GM23338 (cell line): ENCODE results near the gene FBXW7. TPM values are rescaled to one million over a fixed set of nuclear protein-coding genes. Genes with fewer than 3 reads are reported as not detected.

Source experiments
- ATAC-seq: fragments of 200-7000 bp; cut with Tn5 transposase; 3 replicates; pipeline ENCODE4 v1.9.1; 2020
- DNase-seq: peaks from one replicate; pipeline ENCODE4 v3.0.0-alpha.2; 2015; ENCODE audit warnings: low spot score
- H2AFZ ChIP-seq: fragments of 200-600 bp; sonication (generic); 2 replicates; pipeline ENCODE4 v1.8.0; 2016; ENCODE audit warnings: antibody characterized with exemption, mild to moderate bottlenecking, moderate library complexity
- H3F3A ChIP-seq: fragments of 200-600 bp; sonication (generic); replicated peaks from 2 replicates; pipeline ENCODE4 v1.8.0; 2017; ENCODE audit warnings: antibody characterized with exemption, mixed run types, low read depth
- H3K27ac ChIP-seq: fragments of 200-600 bp; sonication (generic); 2 replicates; pipeline ENCODE4 v1.6.1; 2016; ENCODE audit warnings: low read depth
- H3K27me3 ChIP-seq: fragments of 200-600 bp; sonication (generic); 2 replicates; pipeline ENCODE4 v1.8.0; 2016; ENCODE audit warnings: mild to moderate bottlenecking, mixed run types, moderate library complexity; ENCODE audit not compliant: insufficient read depth
- H3K36me3 ChIP-seq: fragments of 200-600 bp; sonication (generic); 2 replicates; pipeline ENCODE4 v1.8.0; 2016; ENCODE audit warnings: mild to moderate bottlenecking; ENCODE audit not compliant: insufficient read depth
- H3K4me1 ChIP-seq: fragments of 200-600 bp; sonication (generic); 2 replicates; pipeline ENCODE4 v1.8.0; 2016; ENCODE audit warnings: mild to moderate bottlenecking, moderate library complexity; ENCODE audit not compliant: insufficient read depth
- H3K4me2 ChIP-seq: fragments of 200-600 bp; sonication (generic); 2 replicates; pipeline ENCODE4 v1.7.1; 2017; ENCODE audit warnings: mixed run types
- H3K4me3 ChIP-seq: fragments of 200-600 bp; sonication (generic); 2 replicates; pipeline ENCODE4 v1.6.1; 2016; ENCODE audit warnings: mixed run types
- H3K79me2 ChIP-seq: fragments of 200-600 bp; sonication (generic); replicated peaks from 2 replicates; pipeline ENCODE4 v1.8.0; 2017; ENCODE audit warnings: mild to moderate bottlenecking; ENCODE audit not compliant: insufficient read depth
- H3K9me2 ChIP-seq: fragments of 200-600 bp; sonication (generic); 2 replicates; pipeline ENCODE4 v1.8.0; 2017; ENCODE audit not compliant: insufficient read depth
- H4K20me1 ChIP-seq: fragments of 200-600 bp; sonication (generic); replicated peaks from 2 replicates; pipeline ENCODE4 v1.8.0; 2017; ENCODE audit warnings: mild to moderate bottlenecking; ENCODE audit not compliant: insufficient read depth
- H3K27ac Mint-ChIP-seq: 2 replicates; pipeline ENCODE4 v1.8.0; 2020; ENCODE audit warnings: inconsistent platforms, mild to moderate bottlenecking, moderate library complexity, mixed read lengths
- H3K27me3 Mint-ChIP-seq: 3 replicates; pipeline ENCODE4 v1.8.0; 2022; ENCODE audit warnings: low read depth, mild to moderate bottlenecking, moderate library complexity, mixed read lengths, inconsistent platforms; ENCODE audit not compliant: insufficient read depth, poor library complexity
- H3K36me3 Mint-ChIP-seq: 3 replicates; pipeline ENCODE4 v1.8.0; 2021; ENCODE audit warnings: low read depth, mild to moderate bottlenecking, inconsistent platforms, moderate library complexity, mixed read lengths
- H3K4me1 Mint-ChIP-seq: 3 replicates; pipeline ENCODE4 v1.8.0; 2020; ENCODE audit warnings: mild to moderate bottlenecking, inconsistent platforms, mixed read lengths
- H3K4me3 Mint-ChIP-seq: 3 replicates; pipeline ENCODE4 v1.8.0; 2021; ENCODE audit warnings: moderate library complexity, mild to moderate bottlenecking, inconsistent platforms, mixed read lengths
- H3K9me3 Mint-ChIP-seq: 3 replicates; pipeline ENCODE4 v1.8.0; 2020; ENCODE audit warnings: moderate library complexity, mild to moderate bottlenecking, inconsistent platforms, mixed read lengths
- CREB1 ChIP-seq: fragments of 250-450 bp; sonication (Bioruptor Pico); IDR thresholded peaks from 2 replicates; pipeline ENCODE4 v1.5.0; 2020; ENCODE audit warnings: low read depth, mild to moderate bottlenecking, moderate library complexity
- EZH2 ChIP-seq: fragments of 200-600 bp; sonication (generic); IDR thresholded peaks from one replicate; pipeline ENCODE4 v1.8.0; 2017; ENCODE audit warnings: antibody characterized with exemption, mild to moderate bottlenecking, low read depth; ENCODE audit not compliant: unreplicated experiment
- EZH2phosphoT487 ChIP-seq: fragments of 200-600 bp; sonication (generic); IDR thresholded peaks from one replicate; pipeline ENCODE4 v1.8.1; 2018; ENCODE audit warnings: antibody characterized with exemption; ENCODE audit not compliant: unreplicated experiment
- JUNB ChIP-seq: IDR thresholded peaks from one replicate; pipeline ENCODE4 v1.6.1; 2016; ENCODE audit warnings: antibody characterized with exemption; ENCODE audit not compliant: unreplicated experiment
- NANOG ChIP-seq: IDR thresholded peaks from 2 replicates; pipeline ENCODE4 v1.6.1; 2016; ENCODE audit warnings: antibody characterized with exemption, borderline replicate concordance
- POLR2AphosphoS5 ChIP-seq: IDR thresholded peaks from 2 replicates; pipeline ENCODE4 v1.6.1; 2016; ENCODE audit warnings: antibody characterized with exemption, low read depth
- STAT1 ChIP-seq: IDR thresholded peaks from one replicate; pipeline ENCODE4 v1.6.1; 2016; ENCODE audit warnings: antibody characterized with exemption; ENCODE audit not compliant: unreplicated experiment
- ZNF114 ChIP-seq: fragments of 250-450 bp; sonication (Bioruptor Pico); IDR thresholded peaks from 2 replicates; pipeline ENCODE4 v1.5.0; 2020; ENCODE audit warnings: mild to moderate bottlenecking, moderate library complexity
- ZNF331 ChIP-seq: fragments of 250-450 bp; sonication (Bioruptor Pico); IDR thresholded peaks from 2 replicates; pipeline ENCODE4 v1.5.0; 2020; ENCODE audit warnings: low read depth, mild to moderate bottlenecking, moderate library complexity
- polyA plus RNA-seq: library from polyadenylated mRNA; unstranded; fragments of >200 nt; fragmentation: Nextera tagmentation; extraction: Ambion mirVana; gene quantifications from 2 replicates; pipeline ENCODE4 v1.2.1, GENCODE V29; 2016
- total RNA-seq: library from RNA; depleted of rRNA; stranded (reverse); fragments of >200 nt; shearing (Covaris generic); gene quantifications from 2 replicates; pipeline ENCODE4 v1.2.3, GENCODE V29; 2014
- TF ChIP-seq, protein P1 (sequence below): fragments of 250-450 bp; sonication (Bioruptor Pico); IDR thresholded peaks from 2 replicates; pipeline ENCODE4 v1.5.0; 2020; ENCODE audit warnings: mild to moderate bottlenecking, moderate library complexity
- TF ChIP-seq, protein P2 (sequence below), 2 experiments: fragments of 200-600 bp in 1 of 2; sonication (generic) in 1 of 2; conservative IDR thresholded peaks; 2 replicates each; pipeline versions ENCODE4 v1.5.1 to v1.6.1; 2016 to 2017; ENCODE audit warnings: antibody characterized with exemption in 2 of 2, low read depth in 2 of 2, mild to moderate bottlenecking in 2 of 2, moderate library complexity in 1 of 2
- TF ChIP-seq, protein P3 (sequence below): IDR thresholded peaks from one replicate; pipeline ENCODE4 v1.6.1; 2018; ENCODE audit warnings: antibody characterized with exemption; ENCODE audit not compliant: unreplicated experiment
- TF ChIP-seq, protein P4 (sequence below): IDR thresholded peaks from 2 replicates; pipeline ENCODE4 v1.6.1; 2016; ENCODE audit warnings: antibody characterized with exemption

FBXW7 gene
- total and polyA plus RNA-seq, 2 experiments from 2014 or later = 25.8 to 34.7 TPM

GRCh38 chr4:152571296-152571695, 35.4 kb upstream of the FBXW7 start:
- Mint-ChIP-seq H3K4me1 (peaks cover 6% of the 10 kb centered on the region; the same call in 1 of the 3 replicates), H3K36me3 (no peaks in the 10 kb centered on the region), H3K27me3 (no peaks in the 10 kb centered on the region), H3K9me3 (no peaks in the 10 kb centered on the region), H3K4me3 (no peak overlapping the region), H3K27ac (no peak overlapping the region)
- Histone ChIP-seq H2AFZ (no peak overlapping the region), H3K4me2 (no peak overlapping the region), H3K9me2 (no peaks in the 10 kb centered on the region; the same call in 1 of the 2 replicates), H3K27ac (no peak overlapping the region), H3K27me3 (no peaks in the 10 kb centered on the region), H3K4me3 (no peak overlapping the region), H3K36me3 (no peaks in the 10 kb centered on the region), H3K79me2 (no peaks in the 10 kb centered on the region), H4K20me1 (no peaks in the 10 kb centered on the region), H3F3A (no peaks in the 10 kb centered on the region), H3K4me1 (no peaks in the 10 kb centered on the region)
- ATAC-seq (no peak), DNase-seq (no peak)
- TF ChIP-seq CREB1 (CRISPR knock-in tag) (no peak), POLR2AphosphoS5 (no peak), JUNB (no peak), EZH2phosphoT487 (no peak), STAT1 (no peak), NANOG (no peak), ZNF114 (CRISPR knock-in tag) (no peak), ZNF331 (CRISPR knock-in tag) (no peak), EZH2 (no peak)
- TF ChIP-seq, protein P1, sequence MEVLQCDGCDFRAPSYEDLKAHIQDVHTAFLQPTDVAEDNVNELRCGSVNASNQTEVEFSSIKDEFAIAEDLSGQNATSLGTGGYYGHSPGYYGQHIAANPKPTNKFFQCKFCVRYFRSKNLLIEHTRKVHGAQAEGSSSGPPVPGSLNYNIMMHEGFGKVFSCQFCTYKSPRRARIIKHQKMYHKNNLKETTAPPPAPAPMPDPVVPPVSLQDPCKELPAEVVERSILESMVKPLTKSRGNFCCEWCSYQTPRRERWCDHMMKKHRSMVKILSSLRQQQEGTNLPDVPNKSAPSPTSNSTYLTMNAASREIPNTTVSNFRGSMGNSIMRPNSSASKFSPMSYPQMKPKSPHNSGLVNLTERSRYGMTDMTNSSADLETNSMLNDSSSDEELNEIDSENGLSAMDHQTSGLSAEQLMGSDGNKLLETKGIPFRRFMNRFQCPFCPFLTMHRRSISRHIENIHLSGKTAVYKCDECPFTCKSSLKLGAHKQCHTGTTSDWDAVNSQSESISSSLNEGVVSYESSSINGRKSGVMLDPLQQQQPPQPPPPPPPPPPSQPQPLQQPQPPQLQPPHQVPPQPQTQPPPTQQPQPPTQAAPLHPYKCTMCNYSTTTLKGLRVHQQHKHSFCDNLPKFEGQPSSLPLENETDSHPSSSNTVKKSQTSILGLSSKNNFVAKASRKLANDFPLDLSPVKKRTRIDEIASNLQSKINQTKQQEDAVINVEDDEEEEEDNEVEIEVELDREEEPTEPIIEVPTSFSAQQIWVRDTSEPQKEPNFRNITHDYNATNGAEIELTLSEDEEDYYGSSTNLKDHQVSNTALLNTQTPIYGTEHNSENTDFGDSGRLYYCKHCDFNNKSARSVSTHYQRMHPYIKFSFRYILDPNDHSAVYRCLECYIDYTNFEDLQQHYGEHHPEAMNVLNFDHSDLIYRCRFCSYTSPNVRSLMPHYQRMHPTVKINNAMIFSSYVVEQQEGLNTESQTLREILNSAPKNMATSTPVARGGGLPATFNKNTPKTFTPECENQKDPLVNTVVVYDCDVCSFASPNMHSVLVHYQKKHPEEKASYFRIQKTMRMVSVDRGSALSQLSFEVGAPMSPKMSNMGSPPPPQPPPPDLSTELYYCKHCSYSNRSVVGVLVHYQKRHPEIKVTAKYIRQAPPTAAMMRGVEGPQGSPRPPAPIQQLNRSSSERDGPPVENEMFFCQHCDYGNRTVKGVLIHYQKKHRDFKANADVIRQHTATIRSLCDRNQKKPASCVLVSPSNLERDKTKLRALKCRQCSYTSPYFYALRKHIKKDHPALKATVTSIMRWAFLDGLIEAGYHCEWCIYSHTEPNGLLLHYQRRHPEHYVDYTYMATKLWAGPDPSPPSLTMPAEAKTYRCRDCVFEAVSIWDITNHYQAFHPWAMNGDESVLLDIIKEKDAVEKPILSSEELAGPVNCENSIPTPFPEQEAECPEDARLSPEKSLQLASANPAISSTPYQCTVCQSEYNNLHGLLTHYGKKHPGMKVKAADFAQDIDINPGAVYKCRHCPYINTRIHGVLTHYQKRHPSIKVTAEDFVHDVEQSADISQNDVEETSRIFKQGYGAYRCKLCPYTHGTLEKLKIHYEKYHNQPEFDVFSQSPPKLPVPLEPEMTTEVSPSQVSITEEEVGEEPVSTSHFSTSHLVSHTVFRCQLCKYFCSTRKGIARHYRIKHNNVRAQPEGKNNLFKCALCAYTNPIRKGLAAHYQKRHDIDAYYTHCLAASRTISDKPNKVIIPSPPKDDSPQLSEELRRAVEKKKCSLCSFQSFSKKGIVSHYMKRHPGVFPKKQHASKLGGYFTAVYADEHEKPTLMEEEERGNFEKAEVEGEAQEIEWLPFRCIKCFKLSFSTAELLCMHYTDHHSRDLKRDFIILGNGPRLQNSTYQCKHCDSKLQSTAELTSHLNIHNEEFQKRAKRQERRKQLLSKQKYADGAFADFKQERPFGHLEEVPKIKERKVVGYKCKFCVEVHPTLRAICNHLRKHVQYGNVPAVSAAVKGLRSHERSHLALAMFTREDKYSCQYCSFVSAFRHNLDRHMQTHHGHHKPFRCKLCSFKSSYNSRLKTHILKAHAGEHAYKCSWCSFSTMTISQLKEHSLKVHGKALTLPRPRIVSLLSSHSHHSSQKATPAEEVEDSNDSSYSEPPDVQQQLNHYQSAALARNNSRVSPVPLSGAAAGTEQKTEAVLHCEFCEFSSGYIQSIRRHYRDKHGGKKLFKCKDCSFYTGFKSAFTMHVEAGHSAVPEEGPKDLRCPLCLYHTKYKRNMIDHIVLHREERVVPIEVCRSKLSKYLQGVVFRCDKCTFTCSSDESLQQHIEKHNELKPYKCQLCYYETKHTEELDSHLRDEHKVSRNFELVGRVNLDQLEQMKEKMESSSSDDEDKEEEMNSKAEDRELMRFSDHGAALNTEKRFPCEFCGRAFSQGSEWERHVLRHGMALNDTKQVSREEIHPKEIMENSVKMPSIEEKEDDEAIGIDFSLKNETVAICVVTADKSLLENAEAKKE = no peak
- TF ChIP-seq, protein P2, sequence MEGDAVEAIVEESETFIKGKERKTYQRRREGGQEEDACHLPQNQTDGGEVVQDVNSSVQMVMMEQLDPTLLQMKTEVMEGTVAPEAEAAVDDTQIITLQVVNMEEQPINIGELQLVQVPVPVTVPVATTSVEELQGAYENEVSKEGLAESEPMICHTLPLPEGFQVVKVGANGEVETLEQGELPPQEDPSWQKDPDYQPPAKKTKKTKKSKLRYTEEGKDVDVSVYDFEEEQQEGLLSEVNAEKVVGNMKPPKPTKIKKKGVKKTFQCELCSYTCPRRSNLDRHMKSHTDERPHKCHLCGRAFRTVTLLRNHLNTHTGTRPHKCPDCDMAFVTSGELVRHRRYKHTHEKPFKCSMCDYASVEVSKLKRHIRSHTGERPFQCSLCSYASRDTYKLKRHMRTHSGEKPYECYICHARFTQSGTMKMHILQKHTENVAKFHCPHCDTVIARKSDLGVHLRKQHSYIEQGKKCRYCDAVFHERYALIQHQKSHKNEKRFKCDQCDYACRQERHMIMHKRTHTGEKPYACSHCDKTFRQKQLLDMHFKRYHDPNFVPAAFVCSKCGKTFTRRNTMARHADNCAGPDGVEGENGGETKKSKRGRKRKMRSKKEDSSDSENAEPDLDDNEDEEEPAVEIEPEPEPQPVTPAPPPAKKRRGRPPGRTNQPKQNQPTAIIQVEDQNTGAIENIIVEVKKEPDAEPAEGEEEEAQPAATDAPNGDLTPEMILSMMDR (conservative IDR thresholded peaks at IDR 0.05; ENCODE audit: low read depth in 2 of 2) = no peak
- TF ChIP-seq, protein P3, sequence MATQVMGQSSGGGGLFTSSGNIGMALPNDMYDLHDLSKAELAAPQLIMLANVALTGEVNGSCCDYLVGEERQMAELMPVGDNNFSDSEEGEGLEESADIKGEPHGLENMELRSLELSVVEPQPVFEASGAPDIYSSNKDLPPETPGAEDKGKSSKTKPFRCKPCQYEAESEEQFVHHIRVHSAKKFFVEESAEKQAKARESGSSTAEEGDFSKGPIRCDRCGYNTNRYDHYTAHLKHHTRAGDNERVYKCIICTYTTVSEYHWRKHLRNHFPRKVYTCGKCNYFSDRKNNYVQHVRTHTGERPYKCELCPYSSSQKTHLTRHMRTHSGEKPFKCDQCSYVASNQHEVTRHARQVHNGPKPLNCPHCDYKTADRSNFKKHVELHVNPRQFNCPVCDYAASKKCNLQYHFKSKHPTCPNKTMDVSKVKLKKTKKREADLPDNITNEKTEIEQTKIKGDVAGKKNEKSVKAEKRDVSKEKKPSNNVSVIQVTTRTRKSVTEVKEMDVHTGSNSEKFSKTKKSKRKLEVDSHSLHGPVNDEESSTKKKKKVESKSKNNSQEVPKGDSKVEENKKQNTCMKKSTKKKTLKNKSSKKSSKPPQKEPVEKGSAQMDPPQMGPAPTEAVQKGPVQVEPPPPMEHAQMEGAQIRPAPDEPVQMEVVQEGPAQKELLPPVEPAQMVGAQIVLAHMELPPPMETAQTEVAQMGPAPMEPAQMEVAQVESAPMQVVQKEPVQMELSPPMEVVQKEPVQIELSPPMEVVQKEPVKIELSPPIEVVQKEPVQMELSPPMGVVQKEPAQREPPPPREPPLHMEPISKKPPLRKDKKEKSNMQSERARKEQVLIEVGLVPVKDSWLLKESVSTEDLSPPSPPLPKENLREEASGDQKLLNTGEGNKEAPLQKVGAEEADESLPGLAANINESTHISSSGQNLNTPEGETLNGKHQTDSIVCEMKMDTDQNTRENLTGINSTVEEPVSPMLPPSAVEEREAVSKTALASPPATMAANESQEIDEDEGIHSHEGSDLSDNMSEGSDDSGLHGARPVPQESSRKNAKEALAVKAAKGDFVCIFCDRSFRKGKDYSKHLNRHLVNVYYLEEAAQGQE = no peak
- TF ChIP-seq, protein P4, sequence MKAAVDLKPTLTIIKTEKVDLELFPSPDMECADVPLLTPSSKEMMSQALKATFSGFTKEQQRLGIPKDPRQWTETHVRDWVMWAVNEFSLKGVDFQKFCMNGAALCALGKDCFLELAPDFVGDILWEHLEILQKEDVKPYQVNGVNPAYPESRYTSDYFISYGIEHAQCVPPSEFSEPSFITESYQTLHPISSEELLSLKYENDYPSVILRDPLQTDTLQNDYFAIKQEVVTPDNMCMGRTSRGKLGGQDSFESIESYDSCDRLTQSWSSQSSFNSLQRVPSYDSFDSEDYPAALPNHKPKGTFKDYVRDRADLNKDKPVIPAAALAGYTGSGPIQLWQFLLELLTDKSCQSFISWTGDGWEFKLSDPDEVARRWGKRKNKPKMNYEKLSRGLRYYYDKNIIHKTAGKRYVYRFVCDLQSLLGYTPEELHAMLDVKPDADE = no peak
